Left forelimb (tissue), 1 donor: ENCODE data around the gene CLINT1.

Source experiments
- DNase-seq: peaks from one replicate; pipeline ENCODE4 v3.0.0-alpha.2; 2018; ENCODE audit warnings: low spot score

The CLINT1 gene

DNA sequence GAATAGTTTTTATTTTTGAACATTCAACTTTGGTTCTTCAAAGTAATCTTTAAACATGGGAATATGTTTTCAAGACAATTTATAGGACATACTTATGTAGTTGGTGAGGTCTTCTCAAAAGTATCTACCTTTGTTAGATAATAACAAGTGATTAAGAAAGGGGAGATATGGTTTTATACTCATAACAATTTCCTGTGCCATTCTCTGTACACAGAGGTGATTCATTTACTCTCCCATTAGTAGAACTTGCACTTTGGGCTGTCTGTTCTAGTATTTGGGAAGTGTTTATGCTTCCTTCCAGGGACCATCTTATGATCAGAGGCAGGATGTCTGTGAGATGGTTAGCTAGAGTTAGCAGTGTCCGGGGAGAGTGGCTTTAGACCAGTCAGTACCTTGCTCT is 100.2 kb downstream of the CLINT1 start:
- no peak for DNase-seq

DNA sequence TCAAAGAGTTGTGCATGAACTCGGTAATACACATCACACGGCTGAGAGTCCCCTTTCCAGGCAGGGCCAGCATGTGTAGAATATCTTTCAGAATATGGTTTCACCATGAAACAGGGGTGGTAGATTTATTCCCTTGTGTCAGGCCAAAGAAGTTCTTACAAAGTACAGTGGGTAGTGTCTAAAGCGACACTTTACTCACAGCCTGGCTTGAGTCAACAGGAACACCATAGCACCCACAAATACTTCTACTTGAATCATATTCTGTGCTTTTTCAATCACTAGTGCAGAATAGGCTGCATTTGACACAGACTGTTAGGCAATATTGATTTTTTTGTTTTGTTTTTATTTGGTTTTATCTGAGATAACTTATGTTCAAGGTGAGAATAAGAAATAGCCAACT is 102.8 kb downstream of the CLINT1 start:
- DNase-seq, result no peak

DNA sequence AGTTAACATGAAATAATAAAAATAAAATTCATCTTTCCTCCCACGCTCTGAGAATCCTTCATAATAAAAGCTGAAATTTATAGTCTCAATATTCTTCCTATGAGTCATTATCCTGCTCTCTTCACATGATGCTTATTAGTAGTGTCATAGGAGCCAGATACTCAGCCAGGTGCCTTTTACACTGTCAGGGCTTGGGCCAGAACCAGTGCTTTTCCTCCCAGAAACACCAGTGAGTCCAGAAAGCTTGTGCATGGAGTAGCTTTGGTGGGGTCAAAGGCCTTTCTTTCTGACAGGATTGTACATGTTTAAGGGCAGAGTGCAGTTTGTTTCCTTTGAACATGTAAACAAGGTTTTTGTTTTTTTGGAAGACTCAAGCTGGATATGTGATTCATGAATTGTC is 108.6 kb downstream of the CLINT1 start:
- no peak for DNase-seq

DNA sequence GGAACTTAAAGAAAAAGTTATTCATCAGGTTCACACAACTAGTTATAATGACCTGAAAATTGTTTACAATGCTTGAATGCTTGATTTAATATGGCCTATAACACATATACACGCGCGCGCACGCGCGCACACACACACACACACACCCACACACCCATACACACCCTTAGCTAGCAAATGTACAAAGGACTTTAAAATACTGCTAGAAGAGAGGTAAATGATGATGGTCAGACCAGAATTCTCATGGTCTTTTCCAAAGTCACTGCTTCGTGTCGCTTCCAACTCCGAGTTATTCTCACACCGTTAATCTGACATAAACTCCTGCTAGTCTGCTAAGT is 109.5 kb downstream of the CLINT1 start:
- no peak for DNase-seq

GRCh38 chr5:157748760-157749461 is 110.0 kb downstream of the CLINT1 start:
- DNase-seq, result no peak

DNA sequence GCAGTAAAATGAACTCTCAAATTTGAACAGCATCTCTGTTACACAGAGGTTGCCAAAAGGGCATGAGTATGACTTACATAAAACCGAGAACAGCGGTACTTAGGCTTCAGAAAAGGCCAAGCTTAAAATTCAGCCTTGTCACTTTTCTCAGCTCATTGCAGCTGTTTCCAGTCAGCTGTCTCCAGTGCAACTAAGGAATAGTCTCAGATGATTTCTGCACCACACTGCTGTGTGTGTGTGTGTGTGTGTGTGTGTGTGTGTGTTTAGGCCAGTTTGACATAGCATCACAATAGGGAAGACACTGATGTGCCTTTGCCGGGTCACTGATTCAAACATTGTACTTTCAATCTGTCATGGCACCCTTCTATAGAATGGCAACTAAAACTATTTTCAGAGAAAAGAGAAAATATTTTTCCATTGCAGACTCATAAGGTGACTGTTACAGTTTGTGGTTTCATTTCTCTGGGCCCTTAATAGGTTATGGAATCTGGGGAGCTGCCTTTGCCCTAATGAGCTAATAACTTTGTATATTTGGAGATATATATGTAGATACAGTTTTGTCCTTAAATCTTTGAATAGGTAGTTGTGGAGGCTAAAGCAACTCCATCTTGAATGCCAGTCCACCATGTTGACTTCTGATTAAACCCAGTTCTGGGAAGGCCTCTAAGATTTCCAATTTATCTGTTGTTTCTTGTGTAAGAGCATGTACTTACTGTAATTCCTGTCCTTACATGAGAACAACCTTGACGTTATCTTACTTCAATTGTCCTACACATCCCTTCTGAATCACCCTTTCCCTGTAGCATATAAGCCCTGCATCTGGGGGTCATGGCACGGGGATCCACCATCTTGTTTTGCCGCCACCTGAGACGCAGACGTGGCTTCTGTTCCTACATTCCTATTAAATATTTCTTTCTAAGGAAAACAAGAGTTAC is 110.9 kb downstream of the CLINT1 start:
- DNase-seq, result no peak

DNA sequence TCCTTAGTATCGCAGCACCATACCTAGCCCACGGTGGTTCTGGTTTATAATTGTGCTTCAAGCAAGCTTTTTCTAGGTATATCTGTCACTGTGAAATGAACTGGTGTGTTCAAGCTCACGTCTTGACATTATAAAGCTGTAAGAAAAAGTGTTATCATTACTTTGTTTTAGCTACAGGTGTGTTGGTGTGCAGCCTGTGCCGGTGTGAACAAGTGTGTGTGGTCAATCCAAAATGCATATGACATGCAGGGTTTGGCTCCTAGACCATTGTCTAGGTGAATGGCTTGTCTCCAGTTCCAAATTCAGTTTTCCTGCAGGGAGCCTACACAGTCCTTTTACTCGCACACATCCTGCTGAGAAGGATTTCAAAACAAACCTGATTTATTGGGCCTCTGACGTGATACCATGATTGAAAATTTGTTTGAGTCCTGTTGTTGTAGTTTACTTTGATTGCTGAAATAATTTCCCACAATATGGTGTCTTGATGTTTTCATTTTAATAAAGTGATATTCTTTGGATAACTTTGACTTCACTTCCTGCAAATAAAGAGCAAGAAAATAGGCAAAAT is 111.7 kb downstream of the CLINT1 start:
- DNase-seq, result no peak

DNA sequence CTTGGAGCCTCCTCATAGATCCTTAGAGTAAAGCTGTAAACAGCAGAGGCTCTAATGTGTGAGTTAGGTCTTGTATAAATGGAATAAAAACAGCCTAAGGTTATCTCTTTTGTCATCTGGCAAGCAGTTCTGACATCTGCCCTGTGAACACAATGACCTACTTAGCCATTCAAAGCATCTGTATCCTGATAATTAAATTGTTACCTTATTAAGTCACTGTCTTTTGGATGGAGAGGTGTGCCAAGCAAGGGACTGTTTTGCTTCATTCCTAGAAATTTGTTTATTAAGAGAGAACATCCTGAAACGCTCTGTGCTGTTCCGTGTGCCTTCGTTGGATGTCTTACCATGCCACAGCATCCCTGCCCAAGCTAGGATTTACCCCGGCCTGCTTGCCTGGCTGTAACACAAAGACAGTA is 113.9 kb downstream of the CLINT1 start:
- DNase-seq, result no peak

- DNase-seq, result no peak
Measured at GRCh38 chr5:157744051-157745011, 114.6 kb downstream of the CLINT1 start.

DNA sequence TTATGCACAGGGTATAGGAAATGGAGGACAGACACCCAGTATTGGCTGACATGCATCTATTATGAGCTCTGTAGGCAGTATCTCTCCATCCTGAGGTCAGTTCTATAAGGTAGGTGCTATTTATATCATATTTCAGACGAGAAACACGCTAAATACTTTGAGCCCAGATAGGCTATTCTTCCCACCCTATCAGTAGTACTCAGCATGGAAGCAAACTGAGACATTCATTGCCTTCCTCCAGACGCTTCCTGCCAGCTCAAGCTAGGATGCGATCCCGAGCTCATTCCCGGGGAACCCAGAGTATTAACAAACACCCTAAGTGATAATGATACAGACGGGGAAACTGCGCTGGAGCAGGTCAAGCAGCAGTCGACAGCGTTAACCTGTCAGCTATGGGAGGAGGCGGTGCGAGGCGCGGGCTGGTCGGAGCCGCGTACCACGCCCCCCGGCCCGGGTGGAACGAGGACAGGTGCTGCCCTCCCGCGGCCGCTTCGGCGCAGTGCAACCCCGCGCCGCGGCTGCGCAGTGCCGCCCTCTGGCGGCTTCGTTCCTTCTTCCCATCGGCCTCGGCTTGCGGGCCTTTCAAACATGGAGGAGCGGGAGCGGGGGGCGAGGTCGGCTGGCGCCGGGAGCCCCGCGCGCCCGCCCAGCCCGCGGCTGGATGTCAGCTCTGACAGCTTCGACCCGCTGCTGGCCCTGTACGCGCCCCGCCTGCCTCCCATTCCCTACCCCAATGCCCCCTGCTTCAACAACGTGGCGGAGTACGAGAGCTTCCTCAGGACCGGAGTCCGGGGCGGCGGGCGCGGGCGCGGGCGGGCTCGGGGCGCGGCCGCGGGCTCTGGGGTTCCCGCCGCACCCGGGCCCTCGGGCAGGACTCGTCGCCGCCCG is 115.5 kb downstream of the CLINT1 start, which contains the start of gene LSM11:
TSS of gene LSM11 (plus strand) at position 550 of the 888 bp plus-strand sequence. CDS start at position 589, 39 bp downstream.
- DNase-seq, result peak; percentile 93

DNA sequence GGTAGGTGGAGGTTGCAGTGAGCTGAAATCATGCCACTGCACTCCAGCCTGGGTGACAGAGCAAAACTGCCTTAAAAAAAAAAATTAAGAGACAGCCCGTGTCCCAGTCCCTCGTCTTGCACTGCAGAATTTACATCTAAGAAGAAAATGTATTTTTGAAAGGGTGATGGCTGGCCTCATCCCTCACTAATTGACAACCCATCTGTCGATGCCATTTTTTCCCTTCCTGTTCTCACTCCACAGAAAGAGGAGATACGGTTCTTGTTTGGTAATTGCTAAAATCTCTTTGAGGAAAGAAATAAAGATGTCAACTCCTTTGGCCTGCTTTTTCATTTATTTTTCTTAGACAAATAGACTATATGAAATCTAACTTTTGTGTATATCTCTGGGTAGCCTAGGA is 117.8 kb downstream of the CLINT1 start:
- DNase-seq, result no peak

GRCh38 chr5:157740229-157740610 is 118.7 kb downstream of the CLINT1 start:
- no peak for DNase-seq

GRCh38 chr5:157739388-157740228 is 119.3 kb downstream of the CLINT1 start:
- DNase-seq, result no peak

GRCh38 chr5:157735991-157736390 is 123.0 kb downstream of the CLINT1 start:
- DNase-seq, result no peak
